Gastrocnemius medialis (tissue), 4 donors: ENCODE results near the gene CORIN. TPM values are rescaled to one million over a fixed set of nuclear protein-coding genes. Genes with fewer than 3 reads are reported as not detected.

Experiments
- ATAC-seq, 2 donors: fragments of 150-250 bp; one replicate each; pipeline ENCODE4 v1.9.1; 2016
- DNase-seq, 2 donors: peaks; one replicate each; pipeline ENCODE4 v3.0.0-alpha.2; 2019
- H3K27ac ChIP-seq, 4 donors: fragments of 200-600 bp; sonication (generic); 1 replicate in 1 of 4; 2 replicates in 3 of 4; pipeline ENCODE4 v1.5.1; 2016 to 2018; ENCODE audit warnings: mild to moderate bottlenecking in 2 of 4, moderate library complexity in 1 of 4
- H3K27me3 ChIP-seq, 3 donors: fragments of 200-600 bp; sonication (generic) in 2 of 3; 1 replicate in 1 of 3; 2 replicates in 2 of 3; pipeline versions ENCODE4 v1.5.1 to v1.6.0; 2016 to 2019; ENCODE audit warnings: mild to moderate bottlenecking in 1 of 3, moderate library complexity in 1 of 3
- H3K36me3 ChIP-seq, 2 donors: fragments of 200-600 bp; sonication (generic) in 1 of 2; one replicate each; pipeline ENCODE4 v1.5.1; 2017 to 2018
- H3K4me1 ChIP-seq, 2 donors: fragments of 200-600 bp; sonication (generic) in 1 of 2; one replicate each; pipeline ENCODE4 v1.5.1; 2016 to 2017; ENCODE audit warnings: mild to moderate bottlenecking in 2 of 2
- H3K4me3 ChIP-seq, 4 donors: fragments of 200-600 bp; sonication (generic) in 3 of 4; 1 replicate in 1 of 4; 2 replicates in 3 of 4; pipeline ENCODE4 v1.5.1; 2016 to 2019; ENCODE audit warnings: mild to moderate bottlenecking in 2 of 4
- H3K9me3 ChIP-seq, 3 donors: fragments of 200-600 bp; sonication (generic) in 2 of 3; 1 replicate in 1 of 3; 2 replicates in 2 of 3; pipeline ENCODE4 v1.5.1; 2016 to 2019
- POLR2A ChIP-seq, 2 donors: fragments of 450-650 bp; IDR thresholded peaks; one replicate each; pipeline ENCODE4 v1.6.1; 2017; ENCODE audit warnings: antibody characterized with exemption in 2 of 2, mild to moderate bottlenecking in 2 of 2, moderate library complexity in 2 of 2
- in situ Hi-C, 4 donors: fragments of 200-750 bp; cut with MboI; loops; one replicate each; pipeline versions ENCODE4 v1.15.0 to v1.8.0; 2017; ENCODE audit warnings: low sequenced_read_pairs in 4 of 4
- intact Hi-C: fragments of 100-400 bp; cut with DNase I; formaldehyde crosslinking; loops from one replicate; pipeline ENCODE4 v1.15.1; 2023; ENCODE audit warnings: low total_unique reads
- total RNA-seq, 4 donors: library from RNA; depleted of rRNA; stranded (reverse); fragments of >200 nt; gene quantifications; one replicate each; pipeline versions ENCODE4 v1.1.0 to v1.2.3, GENCODE V29; 2016
- TF ChIP-seq, protein P1 (sequence below), 5 experiments: fragments of 450-650 bp in 3 of 5; fragments of 200-600 bp in 2 of 5; sonication (generic) in 2 of 5; IDR thresholded peaks in 4 of 5; conservative IDR thresholded peaks in 1 of 5; 1 replicate in 4 of 5; 2 replicates in 1 of 5; pipeline ENCODE4 v1.5.1; 2016 to 2019; ENCODE audit warnings: antibody characterized with exemption in 5 of 5, mild to moderate bottlenecking in 3 of 5, moderate library complexity in 3 of 5

Gene CORIN
- total RNA-seq, 4 donors from 2014 or later, result 0.49 to 0.70 TPM; not detected in 2

DNA sequence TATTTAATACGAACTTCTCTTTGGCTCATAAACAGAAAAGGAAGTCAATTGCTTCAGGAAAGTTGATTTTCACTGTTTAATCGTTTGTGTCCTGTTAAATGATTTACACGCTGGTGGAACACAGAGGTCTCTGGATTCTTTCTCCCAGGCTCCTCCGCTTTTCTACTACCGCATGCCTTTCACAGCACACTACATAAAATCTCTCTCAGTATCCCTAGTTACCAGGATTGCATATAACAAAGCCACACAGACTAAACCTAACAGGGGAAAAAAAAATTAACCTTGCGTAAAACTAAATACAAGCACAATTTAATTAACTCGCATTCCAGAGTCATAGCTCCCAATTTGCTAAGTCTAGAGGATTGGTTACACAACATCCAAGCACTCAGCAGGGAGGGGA is 133.9 kb downstream of the CORIN start:
- Histone ChIP-seq H3K36me3 (no peaks in the 10 kb centered on the region), H3K27ac (no peak overlapping the region), H3K4me3 (no peak overlapping the region), H3K9me3 (no peaks in the 10 kb centered on the region), H3K27me3 (no peaks in the 10 kb centered on the region), H3K4me1 (no peaks in the 10 kb centered on the region)
- in situ Hi-C loops (no loop called here), intact Hi-C loops (no loop called here)
- no peak for ATAC-seq
- DNase-seq, result no peak
- TF ChIP-seq, protein P1, sequence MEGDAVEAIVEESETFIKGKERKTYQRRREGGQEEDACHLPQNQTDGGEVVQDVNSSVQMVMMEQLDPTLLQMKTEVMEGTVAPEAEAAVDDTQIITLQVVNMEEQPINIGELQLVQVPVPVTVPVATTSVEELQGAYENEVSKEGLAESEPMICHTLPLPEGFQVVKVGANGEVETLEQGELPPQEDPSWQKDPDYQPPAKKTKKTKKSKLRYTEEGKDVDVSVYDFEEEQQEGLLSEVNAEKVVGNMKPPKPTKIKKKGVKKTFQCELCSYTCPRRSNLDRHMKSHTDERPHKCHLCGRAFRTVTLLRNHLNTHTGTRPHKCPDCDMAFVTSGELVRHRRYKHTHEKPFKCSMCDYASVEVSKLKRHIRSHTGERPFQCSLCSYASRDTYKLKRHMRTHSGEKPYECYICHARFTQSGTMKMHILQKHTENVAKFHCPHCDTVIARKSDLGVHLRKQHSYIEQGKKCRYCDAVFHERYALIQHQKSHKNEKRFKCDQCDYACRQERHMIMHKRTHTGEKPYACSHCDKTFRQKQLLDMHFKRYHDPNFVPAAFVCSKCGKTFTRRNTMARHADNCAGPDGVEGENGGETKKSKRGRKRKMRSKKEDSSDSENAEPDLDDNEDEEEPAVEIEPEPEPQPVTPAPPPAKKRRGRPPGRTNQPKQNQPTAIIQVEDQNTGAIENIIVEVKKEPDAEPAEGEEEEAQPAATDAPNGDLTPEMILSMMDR (IDR thresholded peaks at IDR 0.05 in 4 of 5, conservative IDR thresholded peaks at IDR 0.05 in 1 of 5), result no peak

DNA sequence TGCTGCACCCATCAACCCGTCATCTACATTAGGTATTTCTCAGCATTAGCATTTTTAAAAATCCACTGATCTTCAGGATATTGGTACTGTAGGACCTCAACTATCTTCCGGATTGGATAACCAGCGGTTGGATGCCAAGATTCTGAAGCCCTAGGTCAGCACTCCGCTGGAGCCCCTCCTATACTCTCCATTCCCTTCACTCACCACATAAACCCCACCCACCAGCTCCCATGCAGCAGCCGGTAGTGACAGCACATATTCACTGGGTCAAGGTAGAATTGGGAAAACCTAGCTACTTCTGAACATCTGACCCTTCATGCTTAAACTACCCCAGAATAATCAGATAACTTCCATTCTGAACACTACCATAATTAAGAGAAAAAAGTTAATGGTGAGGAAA is 134.9 kb downstream of the CORIN start:
- intact Hi-C loops (no loop called here), in situ Hi-C loops (no loop called here)
- H3K9me3 ChIP-seq, result no peaks in the 10 kb centered on the region
- no peak overlapping the region for H3K27ac ChIP-seq
- DNase-seq, result no peak
- H3K4me3 ChIP-seq, result no peak overlapping the region
- no peak for ATAC-seq
- H3K36me3 ChIP-seq, result no peaks in the 10 kb centered on the region
- H3K4me1 ChIP-seq, result no peaks in the 10 kb centered on the region
- H3K27me3 ChIP-seq, result no peaks in the 10 kb centered on the region
- no peak for TF ChIP-seq POLR2A (IDR thresholded peaks at IDR 0.05)
- TF ChIP-seq, protein P1 (IDR thresholded peaks at IDR 0.05 in 4 of 5, conservative IDR thresholded peaks at IDR 0.05 in 1 of 5), result no peak

DNA sequence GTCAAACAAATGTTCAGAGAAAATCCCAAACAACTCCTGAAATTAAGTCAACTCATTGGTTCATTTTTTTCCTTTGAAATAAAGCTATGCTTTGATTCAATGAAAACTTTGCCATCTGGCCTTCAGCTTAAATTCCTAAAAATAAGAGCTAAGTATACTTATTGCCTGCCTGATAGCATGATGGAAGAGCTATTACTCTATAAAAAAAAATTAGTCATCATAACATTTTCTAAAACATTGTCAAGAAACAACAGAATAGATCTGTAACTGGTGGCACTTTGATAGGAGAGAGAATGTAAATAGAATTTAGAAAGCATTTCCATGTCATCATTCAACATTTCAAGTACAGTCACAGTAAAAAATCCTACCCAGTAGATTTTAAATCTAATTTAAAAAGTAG is 136.6 kb downstream of the CORIN start:
- no peak for DNase-seq
- Histone ChIP-seq H3K27me3 (no peaks in the 10 kb centered on the region), H3K9me3 (no peaks in the 10 kb centered on the region), H3K36me3 (no peaks in the 10 kb centered on the region), H3K4me3 (no peak overlapping the region), H3K27ac (no peak overlapping the region), H3K4me1 (no peaks in the 10 kb centered on the region)
- no peak for ATAC-seq
- TF ChIP-seq, protein P1 (IDR thresholded peaks at IDR 0.05 in 4 of 5, conservative IDR thresholded peaks at IDR 0.05 in 1 of 5), result no peak
- no peak for TF ChIP-seq POLR2A (IDR thresholded peaks at IDR 0.05)
- in situ Hi-C loops (no loop called here), intact Hi-C loops (no loop called here)

DNA sequence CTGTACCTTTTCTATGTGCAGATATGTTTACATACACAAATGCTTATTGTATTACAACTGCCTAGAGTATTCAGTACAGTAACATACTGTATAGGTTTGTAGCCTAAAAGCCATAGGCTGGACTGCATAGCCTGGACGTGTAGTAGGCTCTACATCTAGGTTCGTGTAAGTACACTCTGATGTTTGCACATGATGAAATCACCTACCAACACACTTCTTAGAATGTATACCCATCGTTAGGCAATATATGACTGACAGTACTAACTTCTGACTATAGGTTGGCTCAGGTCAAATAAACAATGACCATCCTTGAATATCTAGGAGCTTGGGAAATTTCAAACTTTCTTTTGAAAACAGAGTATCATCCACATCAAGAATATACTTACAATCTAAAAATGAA is 139.0 kb downstream of the CORIN start:
- intact Hi-C loops (no loop called here), in situ Hi-C loops (loop anchor here in 3 of 4 donors (25.0 kb wide), 2 partner anchors 138 to 238 kb away; partner anchors contain the start of gene CORIN (in 1 of the 3))
- Histone ChIP-seq H3K27ac (no peak overlapping the region), H3K4me1 (no peaks in the 10 kb centered on the region), H3K36me3 (no peaks in the 10 kb centered on the region), H3K9me3 (no peaks in the 10 kb centered on the region), H3K27me3 (no peaks in the 10 kb centered on the region), H3K4me3 (no peak overlapping the region)
- TF ChIP-seq, protein P1 (IDR thresholded peaks at IDR 0.05 in 4 of 5, conservative IDR thresholded peaks at IDR 0.05 in 1 of 5), result no peak
- TF ChIP-seq POLR2A (IDR thresholded peaks at IDR 0.05), result no peak
- DNase-seq, result no peak
- no peak for ATAC-seq

DNA sequence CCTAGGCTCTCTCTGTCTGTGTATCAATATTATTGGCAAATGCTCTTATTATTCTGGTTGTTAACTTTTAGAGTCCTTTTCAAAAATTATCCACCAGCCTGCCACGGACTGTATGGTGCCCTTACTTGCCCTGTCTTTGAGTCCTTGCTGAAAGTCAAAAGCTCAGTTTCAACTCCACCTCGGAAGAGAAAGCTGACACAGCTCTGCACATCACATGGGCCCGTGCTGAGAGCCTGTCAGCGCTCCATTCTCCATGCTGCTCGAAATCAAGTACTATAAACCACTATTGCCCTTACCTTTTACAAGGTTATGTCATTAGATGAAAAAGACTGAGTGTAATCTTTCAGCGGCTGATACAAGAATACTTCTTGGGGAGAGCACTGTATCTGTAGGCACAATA is 141.0 kb downstream of the CORIN start:
- H3K27me3 ChIP-seq, result no peaks in the 10 kb centered on the region
- no peaks in the 10 kb centered on the region for H3K9me3 ChIP-seq
- TF ChIP-seq, protein P1 (IDR thresholded peaks at IDR 0.05 in 4 of 5, conservative IDR thresholded peaks at IDR 0.05 in 1 of 5), result no peak
- no peak for TF ChIP-seq POLR2A (IDR thresholded peaks at IDR 0.05)
- no peak overlapping the region for H3K27ac ChIP-seq
- H3K4me1 ChIP-seq, result no peaks in the 10 kb centered on the region
- in situ Hi-C loops, result loop anchor here in 3 of 4 donors (25.0 kb wide), 2 partner anchors 140 to 240 kb away; partner anchors contain the start of gene CORIN (in 1 of the 3)
- H3K36me3 ChIP-seq, result no peaks in the 10 kb centered on the region
- ATAC-seq (no peak), DNase-seq (no peak)
- intact Hi-C loops, result no loop called here
- no peak overlapping the region for H3K4me3 ChIP-seq
